ENCODE results near the gene LRP1. TPM values are rescaled to one million over a fixed set of nuclear protein-coding genes. Genes with fewer than 3 reads are reported as not detected.

Gene LRP1
- total and polyA plus RNA-seq, 2 of the 13 experiments (the other 11 are each of a cell fraction or from before 2014, with no cell fraction given): 14.7 to 30.8 TPM

GRCh38 chr12:57154804-57155434 lies 26.6 kb downstream of the LRP1 start (continued):
- TF ChIP-seq, protein P1, sequence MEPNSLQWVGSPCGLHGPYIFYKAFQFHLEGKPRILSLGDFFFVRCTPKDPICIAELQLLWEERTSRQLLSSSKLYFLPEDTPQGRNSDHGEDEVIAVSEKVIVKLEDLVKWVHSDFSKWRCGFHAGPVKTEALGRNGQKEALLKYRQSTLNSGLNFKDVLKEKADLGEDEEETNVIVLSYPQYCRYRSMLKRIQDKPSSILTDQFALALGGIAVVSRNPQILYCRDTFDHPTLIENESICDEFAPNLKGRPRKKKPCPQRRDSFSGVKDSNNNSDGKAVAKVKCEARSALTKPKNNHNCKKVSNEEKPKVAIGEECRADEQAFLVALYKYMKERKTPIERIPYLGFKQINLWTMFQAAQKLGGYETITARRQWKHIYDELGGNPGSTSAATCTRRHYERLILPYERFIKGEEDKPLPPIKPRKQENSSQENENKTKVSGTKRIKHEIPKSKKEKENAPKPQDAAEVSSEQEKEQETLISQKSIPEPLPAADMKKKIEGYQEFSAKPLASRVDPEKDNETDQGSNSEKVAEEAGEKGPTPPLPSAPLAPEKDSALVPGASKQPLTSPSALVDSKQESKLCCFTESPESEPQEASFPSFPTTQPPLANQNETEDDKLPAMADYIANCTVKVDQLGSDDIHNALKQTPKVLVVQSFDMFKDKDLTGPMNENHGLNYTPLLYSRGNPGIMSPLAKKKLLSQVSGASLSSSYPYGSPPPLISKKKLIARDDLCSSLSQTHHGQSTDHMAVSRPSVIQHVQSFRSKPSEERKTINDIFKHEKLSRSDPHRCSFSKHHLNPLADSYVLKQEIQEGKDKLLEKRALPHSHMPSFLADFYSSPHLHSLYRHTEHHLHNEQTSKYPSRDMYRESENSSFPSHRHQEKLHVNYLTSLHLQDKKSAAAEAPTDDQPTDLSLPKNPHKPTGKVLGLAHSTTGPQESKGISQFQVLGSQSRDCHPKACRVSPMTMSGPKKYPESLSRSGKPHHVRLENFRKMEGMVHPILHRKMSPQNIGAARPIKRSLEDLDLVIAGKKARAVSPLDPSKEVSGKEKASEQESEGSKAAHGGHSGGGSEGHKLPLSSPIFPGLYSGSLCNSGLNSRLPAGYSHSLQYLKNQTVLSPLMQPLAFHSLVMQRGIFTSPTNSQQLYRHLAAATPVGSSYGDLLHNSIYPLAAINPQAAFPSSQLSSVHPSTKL (CRISPR knock-in tag; IDR thresholded peaks at IDR 0.05): peak; percentile 46
- TF ChIP-seq NR2F6 (IDR thresholded peaks at IDR 0.05) (peak; percentile 53; the same call in 1 of the 2 replicates), NR2F6 (CRISPR knock-in tag; IDR thresholded peaks at IDR 0.05) (peak; percentile 73), SKIL (CRISPR knock-in tag; IDR thresholded peaks at IDR 0.05; ENCODE audit: borderline replicate concordance) (peak; percentile 58; the same call in 1 of the 2 replicates), ZNF788 (CRISPR knock-in tag; IDR thresholded peaks at IDR 0.05; ENCODE audit: borderline replicate concordance) (no peak), NRL (CRISPR knock-in tag; IDR thresholded peaks at IDR 0.05; ENCODE audit: borderline replicate concordance) (no peak), ARID4A (CRISPR knock-in tag; IDR thresholded peaks at IDR 0.05; ENCODE audit: borderline replicate concordance) (no peak; the same call in 1 of the 2 replicates), NFE2L1 (CRISPR knock-in tag; IDR thresholded peaks at IDR 0.05; ENCODE audit: borderline replicate concordance) (no peak), ZC3H4 (CRISPR knock-in tag; IDR thresholded peaks at IDR 0.05; ENCODE audit: borderline replicate concordance) (no peak), ZNF101 (CRISPR knock-in tag; IDR thresholded peaks at IDR 0.05; ENCODE audit: borderline replicate concordance, low read depth) (no peak), NR2F1 (CRISPR knock-in tag; IDR thresholded peaks at IDR 0.05) (peak; percentile 36 to 41; a peak in 1 of 4 replicates), ATRX (CRISPR knock-in tag; IDR thresholded peaks at IDR 0.05; ENCODE audit: borderline replicate concordance) (no peak), JDP2 (CRISPR knock-in tag; IDR thresholded peaks at IDR 0.05; ENCODE audit: borderline replicate concordance) (no peak), ZNF30 (CRISPR knock-in tag; IDR thresholded peaks at IDR 0.05) (no peak), ELF3 (CRISPR knock-in tag; IDR thresholded peaks at IDR 0.05) (peak; percentile 71), NR2F2 (IDR thresholded peaks at IDR 0.05; ENCODE audit: borderline replicate concordance, low read depth) (0 out of 2 replicates have a peak, but pooled peaks have one; percentile 61)
- TF ChIP-seq, protein P2, sequence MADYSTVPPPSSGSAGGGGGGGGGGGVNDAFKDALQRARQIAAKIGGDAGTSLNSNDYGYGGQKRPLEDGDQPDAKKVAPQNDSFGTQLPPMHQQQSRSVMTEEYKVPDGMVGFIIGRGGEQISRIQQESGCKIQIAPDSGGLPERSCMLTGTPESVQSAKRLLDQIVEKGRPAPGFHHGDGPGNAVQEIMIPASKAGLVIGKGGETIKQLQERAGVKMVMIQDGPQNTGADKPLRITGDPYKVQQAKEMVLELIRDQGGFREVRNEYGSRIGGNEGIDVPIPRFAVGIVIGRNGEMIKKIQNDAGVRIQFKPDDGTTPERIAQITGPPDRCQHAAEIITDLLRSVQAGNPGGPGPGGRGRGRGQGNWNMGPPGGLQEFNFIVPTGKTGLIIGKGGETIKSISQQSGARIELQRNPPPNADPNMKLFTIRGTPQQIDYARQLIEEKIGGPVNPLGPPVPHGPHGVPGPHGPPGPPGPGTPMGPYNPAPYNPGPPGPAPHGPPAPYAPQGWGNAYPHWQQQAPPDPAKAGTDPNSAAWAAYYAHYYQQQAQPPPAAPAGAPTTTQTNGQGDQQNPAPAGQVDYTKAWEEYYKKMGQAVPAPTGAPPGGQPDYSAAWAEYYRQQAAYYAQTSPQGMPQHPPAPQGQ (CRISPR knock-in tag; IDR thresholded peaks at IDR 0.05; ENCODE audit: borderline replicate concordance): no peak

Measured in HepG2 (cell line).